Epithelial cell of proximal tubule (primary cell): ENCODE results near the gene PDE6H. TPM values are rescaled to one million over a fixed set of nuclear protein-coding genes. Genes with fewer than 3 reads are reported as not detected.

Experiments
- DNase-seq: peaks from one replicate; pipeline ENCODE4 v3.0.0-alpha.2; 2011; ENCODE audit warnings: low read depth
- H3K4me3 ChIP-seq: 2 replicates; pipeline ENCODE4 v1.5.1; 2011; ENCODE audit warnings: low read depth, mild to moderate bottlenecking, low read length
- total RNA-seq: library from RNA; depleted of rRNA; stranded (reverse); fragments of >200 nt; gene quantifications from 2 replicates; pipeline ENCODE4 v1.2.3, GENCODE V29; 2015
- TF ChIP-seq, protein P1 (sequence below): conservative IDR thresholded peaks from 2 replicates; pipeline ENCODE4 v1.5.1; 2012; ENCODE audit warnings: low read depth, mild to moderate bottlenecking, low read length

Gene PDE6H
- total RNA-seq, 1 donor from 2014 or later = not detected

DNA sequence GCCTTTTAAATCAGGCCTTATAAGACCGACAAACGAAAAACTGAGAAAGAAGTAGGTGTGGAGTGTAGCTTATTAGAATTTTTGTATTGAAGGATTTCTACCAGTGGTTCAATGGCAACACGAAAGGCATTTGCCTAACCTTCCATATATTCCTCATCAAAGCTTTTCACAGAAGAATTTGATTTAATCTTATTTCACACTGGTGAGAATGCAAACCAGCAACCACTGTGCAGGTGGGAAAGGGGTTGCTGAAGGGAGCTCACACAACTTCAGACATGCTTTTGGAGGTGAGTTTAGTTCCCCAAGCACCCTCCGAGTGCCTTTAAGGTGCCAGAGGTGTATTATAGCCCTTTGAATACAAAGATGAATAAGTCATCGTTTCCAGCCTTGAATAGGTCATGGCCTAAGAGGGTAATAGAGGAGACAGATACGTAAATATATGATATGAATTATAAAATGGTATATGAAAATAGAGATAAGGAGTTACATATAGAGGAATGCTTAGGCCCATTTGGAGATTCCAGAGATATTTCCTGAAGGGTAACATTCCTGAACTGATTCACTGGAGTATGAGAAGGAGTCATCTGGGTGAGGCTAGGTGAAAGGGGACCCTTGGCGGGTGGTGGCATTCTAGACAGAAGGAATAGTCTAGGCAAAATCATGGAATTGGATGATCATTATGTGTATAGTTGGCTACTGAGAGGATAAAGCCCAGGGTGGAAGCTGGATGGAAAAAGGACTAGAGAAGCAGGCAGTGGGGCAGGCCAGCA is 40.9 kb upstream of the PDE6H start:
- H3K4me3 ChIP-seq = no peak overlapping the region
- DNase-seq = no peak

DNA sequence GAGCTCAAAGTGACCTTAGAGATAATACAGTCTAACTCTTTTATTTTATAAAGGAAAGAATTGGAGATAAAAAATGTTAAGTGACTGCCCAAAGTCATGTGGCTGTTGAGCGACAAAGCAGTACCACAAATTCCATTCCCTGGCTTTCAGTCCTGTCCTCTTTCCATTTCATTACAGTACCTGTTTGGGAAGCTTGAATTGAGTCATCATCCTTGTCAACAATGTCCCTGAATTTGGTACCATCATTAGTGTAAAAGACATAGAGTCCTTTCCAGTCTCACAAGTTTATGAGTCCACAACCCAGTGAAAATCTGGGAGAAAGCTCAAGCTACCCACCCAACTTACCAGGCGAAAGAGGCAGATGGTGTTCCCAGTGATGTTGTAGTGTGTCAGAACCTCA is 38.3 kb upstream of the PDE6H start:
- DNase-seq = no peak
- TF ChIP-seq, protein P1, sequence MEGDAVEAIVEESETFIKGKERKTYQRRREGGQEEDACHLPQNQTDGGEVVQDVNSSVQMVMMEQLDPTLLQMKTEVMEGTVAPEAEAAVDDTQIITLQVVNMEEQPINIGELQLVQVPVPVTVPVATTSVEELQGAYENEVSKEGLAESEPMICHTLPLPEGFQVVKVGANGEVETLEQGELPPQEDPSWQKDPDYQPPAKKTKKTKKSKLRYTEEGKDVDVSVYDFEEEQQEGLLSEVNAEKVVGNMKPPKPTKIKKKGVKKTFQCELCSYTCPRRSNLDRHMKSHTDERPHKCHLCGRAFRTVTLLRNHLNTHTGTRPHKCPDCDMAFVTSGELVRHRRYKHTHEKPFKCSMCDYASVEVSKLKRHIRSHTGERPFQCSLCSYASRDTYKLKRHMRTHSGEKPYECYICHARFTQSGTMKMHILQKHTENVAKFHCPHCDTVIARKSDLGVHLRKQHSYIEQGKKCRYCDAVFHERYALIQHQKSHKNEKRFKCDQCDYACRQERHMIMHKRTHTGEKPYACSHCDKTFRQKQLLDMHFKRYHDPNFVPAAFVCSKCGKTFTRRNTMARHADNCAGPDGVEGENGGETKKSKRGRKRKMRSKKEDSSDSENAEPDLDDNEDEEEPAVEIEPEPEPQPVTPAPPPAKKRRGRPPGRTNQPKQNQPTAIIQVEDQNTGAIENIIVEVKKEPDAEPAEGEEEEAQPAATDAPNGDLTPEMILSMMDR = no peak
- no peak overlapping the region for H3K4me3 ChIP-seq

More for the DNA sequence above, 40.9 kb upstream of the PDE6H start:
- TF ChIP-seq, protein P1 = no peak

DNA sequence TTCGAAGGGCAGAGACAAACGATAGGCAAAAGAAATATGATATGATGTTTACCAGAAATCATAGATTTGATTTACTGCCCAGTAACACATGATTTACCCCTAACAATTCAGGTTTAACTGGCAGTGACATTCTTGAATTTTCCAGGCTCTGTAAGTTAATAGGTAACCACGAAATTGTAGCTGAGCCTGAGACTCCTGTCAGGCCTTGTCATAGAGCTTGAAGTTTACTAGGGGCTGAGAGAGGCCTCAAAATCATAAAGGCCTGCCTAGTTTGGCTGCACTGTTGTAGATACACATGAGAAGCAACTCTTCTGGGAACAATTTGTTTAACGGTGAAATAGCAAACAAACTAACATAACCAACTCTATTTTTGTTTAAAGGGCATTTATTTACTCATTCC is 37.8 kb upstream of the PDE6H start:
- DNase-seq = no peak

DNA sequence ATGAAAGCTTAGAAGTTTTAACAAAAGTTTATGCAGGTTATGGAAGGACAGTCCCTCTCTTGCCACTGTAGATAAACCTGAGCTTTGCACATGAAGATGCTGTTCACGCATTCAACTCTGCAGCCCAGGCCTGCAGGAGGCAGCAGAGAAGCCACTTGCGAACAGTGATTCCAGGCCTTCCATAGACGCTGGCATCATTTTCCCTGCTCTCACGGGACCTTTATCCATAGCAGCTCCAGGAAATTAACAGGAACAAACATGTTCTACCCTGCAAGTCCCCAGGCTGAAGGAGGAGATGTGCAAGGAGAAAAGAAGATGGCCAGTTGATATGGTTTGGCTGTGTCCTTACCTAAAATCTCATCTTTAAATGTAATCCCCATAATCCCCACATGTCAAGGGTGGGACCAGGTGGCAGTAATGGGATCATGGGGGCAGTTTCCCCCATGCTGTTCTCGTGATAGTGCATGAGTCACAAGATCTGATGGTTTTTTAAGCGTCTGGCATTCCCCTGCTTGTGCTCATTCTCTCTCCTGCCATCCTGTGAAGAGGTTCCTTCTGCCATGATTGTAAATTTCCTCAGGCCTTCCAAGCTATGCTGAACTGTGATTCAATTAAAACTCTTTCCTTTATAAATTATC is 36.5 kb upstream of the PDE6H start:
- TF ChIP-seq, protein P1 = peak; percentile 38
- H3K4me3 ChIP-seq = no peak overlapping the region
- DNase-seq = no peak

More for the DNA sequence above, 37.8 kb upstream of the PDE6H start:
- TF ChIP-seq, protein P1 = no peak
- H3K4me3 ChIP-seq = no peak overlapping the region

DNA sequence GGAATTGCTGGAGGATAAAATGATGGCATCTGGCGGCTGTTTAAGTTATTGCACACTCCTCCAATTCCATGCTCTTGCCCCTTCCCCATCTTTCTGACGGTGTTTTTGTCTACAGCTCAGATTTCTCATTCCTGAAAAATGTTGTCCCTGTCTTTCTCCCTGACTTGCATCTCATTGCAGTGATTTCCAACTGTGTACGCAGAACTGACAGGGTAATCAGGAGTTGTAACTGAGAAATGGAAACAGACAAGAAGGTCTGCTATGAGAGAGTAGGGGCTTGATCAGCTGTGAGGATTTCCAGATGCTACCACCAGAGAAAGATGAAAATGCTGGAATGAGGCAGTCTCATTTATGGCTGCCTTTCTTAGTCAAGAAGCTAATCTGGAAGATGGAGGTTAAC is 35.8 kb upstream of the PDE6H start:
- DNase-seq = no peak
- TF ChIP-seq, protein P1 = peak; percentile 40
- no peak overlapping the region for H3K4me3 ChIP-seq

DNA sequence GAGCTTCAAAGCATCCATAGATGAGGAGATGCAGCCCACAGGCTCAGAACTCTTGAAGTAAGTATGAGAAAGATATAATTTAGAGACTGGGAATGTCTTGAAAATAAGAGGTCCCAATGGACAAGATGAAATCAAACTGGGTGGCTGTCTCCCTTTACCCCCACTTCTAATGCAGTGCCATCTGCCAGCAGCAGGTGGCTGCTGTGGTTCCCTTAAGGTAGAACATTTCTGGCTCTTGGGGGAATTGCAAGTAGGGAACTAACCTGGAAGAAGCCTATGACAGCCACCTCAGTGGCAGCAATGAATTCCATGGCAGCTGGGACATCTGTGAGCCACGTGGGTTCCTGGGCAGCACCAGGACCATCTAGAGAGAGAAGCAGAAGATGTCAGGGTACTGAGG is 35.2 kb upstream of the PDE6H start:
- TF ChIP-seq, protein P1 = peak; percentile 40
- no peak for DNase-seq
- H3K4me3 ChIP-seq = no peak overlapping the region
